ENCODE measurements around the gene SPSB1.
A peak's percentile ranks its signal among the peaks of the same experiment; 100 is the strongest.

Gene SPSB1

DNA sequence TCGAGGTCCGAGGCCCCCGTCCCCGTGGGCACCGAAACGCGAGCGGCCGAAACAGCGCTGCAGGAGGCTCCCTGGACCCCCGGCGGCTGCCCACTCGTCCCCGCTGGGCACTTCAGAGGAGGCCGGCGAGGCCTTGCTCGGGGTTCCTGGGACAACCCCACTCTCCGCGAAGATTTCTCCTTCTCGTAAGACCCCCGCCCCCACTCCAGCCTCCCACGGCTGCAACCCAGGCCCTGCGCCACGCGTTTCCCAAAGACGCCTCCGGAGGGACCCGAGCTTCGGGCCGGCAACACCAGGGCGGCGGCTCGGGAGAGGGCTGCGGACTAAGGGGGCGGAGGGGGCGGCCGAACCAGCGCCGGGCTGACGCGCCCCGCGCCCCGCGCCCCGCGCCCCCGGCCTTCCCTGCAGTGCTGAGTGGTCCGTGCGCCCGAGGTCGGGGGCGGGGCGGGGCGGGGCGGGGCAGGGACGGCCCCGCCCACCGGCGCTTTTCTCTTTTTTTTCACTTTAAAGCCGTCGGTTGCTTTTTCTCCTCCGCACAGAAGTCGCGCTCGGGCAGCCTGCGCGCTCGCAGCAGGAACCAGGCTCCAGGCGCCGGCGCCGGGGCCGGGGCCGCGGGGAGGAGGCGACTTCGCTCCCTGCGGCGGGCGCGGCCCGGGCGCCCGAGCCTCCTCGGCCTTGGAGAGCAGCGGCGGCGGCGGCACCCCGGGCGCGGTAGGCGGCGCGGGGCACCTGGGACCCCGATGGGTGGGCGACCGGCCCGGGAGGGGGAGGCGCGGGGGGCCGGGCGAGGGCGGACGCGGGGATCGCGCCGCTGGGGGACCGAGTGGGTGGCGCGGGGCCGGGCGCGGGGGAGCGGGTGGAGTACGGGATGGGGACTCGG lies at the start of gene SPSB1:
TSS of gene SPSB1 (plus strand) at position 534 of the 880 bp plus-strand sequence. CDS start 62,998 bp downstream, outside the sequence.
- peak; percentile 76 for DNase-seq

DNA sequence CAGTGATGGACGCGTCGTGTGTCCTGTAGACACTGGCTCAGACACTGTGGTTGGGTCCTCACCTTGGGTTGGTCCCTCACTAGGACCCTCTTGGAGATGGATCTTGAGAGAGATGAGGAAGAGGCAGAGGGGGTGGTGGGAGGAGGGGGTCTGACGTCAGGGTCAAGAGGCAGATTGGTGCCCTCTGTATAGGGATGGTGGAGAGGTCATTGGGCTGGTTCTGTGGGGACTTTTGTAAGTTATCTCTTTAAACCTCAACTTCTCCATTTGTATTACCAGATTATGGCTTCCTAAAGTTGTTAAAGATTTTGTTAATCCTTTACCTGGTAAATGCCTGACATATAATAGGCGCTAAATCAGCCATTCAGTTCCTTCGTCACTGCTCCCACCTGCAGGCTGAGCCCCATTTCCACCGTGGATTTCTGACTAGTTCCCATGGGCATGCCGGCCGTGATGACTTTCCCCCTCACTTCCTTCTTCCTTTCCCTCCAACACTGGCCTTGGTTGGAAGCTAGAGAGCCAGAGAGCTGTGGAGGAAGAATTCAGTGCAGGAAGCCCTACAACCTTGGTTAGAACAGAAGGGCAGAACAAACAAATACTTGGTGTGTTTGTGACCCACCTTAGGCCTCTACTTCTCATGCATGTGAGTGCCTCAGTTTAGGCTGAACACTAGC lies 49.5 kb upstream of the SPSB1 start:
- no peak for DNase-seq

DNA sequence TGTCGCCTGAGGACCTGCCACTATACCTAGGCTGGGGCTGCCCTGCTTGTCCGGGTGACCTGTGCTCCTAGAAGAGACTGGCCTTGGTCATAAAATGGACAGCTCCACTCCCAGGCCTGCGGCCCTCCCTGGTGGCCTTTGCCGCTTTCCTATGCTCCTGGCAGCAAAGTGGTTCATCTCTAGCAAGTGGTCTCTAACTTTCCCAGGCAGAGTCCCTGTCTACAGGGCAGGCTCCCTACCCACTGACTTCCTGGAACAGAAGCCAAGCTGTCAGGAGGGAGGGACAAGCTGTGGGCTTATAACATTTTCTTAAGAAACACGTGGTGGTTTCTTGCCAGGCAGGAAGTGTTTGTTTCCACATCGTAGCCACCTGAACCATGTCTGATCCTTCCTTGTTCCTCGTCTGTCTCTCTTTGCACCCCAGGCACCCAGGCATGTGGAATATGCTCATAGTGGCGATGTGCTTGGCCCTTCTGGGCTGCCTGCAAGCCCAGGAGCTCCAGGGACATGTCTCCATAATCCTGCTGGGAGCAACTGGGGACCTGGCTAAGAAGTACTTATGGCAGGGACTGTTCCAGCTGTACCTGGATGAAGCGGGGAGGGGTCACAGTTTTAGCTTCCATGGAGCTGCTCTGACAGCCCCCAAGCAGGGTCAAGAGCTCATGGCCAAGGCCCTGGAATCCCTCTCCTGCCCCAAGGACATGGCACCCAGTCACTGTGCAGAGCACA lies 48.0 kb upstream of the SPSB1 start:
- DNase-seq, result no peak

DNA sequence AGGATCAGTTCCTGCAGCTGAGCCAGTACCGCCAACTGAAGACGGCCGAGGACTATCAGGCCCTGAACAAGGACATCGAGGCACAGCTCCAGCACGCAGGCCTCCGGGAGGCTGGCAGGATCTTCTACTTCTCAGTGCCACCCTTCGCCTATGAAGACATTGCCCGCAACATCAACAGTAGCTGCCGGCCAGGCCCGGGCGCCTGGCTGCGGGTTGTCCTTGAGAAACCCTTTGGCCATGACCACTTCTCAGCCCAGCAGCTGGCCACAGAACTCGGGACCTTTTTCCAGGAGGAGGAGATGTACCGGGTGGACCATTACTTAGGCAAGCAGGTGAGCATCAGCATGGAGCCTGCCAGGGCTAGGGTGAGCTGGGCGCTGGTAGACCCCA lies 47.5 kb upstream of the SPSB1 start:
- DNase-seq, result no peak

DNA sequence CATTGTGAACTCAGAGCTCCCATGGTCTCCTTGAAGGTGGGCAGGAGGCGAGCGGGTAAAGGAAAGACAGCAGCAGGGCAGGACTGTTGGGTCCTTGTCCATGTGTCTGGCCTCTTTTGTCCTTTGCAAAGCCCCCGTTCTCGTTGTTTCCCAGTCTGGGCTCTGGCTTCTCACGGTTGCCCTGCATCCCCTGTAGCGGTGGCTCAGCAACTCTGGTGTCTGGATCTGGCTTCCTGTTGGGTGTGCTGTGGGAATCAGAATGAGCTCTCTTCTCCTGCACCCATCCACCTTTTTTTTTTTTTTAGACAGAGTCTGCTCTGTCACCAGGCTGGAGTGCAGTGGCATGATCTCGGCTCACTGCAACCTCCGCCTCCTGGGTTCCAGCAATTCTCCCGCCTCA lies 47.0 kb upstream of the SPSB1 start:
- no peak for DNase-seq

DNA sequence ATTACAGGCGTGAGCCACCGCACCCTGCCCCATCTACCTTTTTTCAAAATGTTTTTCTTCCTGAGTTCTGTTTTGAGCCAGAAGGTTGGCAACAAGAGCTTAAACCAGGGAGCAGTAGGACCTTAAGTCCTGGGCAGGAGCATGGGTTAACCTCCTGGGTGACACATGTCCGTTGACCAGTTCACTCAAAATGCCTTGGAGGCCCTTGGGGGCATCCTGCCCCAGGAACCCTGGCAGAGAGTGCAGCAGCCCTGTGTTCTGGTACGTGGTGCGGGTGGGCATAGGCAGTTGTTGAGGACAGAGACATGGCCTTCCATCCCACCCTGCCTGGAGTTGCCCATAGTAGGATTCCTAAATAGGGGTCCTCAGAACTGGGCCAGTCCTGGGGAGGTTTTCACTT lies 46.5 kb upstream of the SPSB1 start:
- DNase-seq, result no peak

DNA sequence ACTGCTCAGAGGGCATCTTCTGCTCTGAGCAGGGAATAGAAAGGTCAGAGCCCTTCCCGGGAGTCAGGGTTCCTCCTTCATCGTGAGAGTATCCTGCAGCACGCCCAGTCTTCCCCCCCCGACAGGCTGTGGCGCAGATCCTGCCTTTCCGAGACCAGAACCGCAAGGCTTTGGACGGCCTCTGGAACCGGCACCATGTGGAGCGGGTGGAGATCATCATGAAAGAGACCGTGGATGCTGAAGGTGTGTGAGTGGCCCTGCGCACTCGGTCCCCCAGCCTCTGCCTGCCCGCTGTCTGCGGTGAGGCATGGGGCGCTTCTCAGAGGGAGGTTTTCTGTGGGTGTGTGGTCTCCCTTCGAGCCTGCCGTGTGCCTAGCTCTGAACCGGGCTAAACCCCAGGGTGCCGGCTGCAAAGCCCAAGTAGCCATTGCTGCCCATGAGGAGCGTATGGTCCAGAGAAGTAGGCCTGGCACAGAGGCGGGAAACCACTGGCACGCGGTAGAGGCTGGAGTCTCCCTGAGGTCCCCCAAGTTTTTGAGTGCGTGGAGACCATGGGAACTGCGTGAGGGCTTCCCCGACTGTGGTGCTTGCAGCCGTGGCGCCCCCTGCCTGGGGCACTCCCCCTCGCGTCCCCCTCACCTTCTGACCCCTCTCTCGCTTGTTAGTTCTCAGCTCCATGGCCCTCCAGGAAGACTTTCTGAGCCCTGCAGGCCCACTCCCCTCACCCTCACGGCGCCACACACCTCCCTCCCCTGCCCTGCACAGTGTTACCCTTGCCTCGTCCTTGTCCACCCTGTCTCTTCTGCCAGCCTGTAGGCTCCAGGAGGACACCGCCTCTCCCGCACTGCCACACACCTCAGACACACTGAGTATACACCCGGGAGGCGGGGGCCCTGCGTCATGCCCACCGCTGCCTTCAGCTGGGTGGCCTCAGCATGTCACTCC lies 45.6 kb upstream of the SPSB1 start:
- DNase-seq, result no peak

DNA sequence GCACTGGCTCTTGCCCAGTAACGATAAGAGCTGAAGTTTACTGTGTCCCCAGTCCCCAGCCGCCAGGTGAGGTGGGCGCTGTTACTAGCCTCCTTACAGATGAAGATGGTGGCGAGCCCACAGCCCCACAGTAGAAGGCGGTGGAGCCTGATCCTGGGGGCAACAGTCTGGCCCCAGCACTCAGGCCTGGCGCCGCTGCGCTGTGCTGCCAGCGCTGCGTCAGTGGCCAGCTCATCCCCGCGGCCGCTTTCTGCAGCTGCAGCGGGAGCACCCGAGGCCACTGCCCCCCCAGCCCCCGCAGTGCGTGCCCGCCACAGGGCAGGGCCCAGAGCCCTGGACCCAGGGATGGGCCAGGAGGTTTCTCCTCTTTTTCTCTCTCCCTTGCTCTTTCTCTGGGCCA lies 44.8 kb upstream of the SPSB1 start:
- no peak for DNase-seq

DNA sequence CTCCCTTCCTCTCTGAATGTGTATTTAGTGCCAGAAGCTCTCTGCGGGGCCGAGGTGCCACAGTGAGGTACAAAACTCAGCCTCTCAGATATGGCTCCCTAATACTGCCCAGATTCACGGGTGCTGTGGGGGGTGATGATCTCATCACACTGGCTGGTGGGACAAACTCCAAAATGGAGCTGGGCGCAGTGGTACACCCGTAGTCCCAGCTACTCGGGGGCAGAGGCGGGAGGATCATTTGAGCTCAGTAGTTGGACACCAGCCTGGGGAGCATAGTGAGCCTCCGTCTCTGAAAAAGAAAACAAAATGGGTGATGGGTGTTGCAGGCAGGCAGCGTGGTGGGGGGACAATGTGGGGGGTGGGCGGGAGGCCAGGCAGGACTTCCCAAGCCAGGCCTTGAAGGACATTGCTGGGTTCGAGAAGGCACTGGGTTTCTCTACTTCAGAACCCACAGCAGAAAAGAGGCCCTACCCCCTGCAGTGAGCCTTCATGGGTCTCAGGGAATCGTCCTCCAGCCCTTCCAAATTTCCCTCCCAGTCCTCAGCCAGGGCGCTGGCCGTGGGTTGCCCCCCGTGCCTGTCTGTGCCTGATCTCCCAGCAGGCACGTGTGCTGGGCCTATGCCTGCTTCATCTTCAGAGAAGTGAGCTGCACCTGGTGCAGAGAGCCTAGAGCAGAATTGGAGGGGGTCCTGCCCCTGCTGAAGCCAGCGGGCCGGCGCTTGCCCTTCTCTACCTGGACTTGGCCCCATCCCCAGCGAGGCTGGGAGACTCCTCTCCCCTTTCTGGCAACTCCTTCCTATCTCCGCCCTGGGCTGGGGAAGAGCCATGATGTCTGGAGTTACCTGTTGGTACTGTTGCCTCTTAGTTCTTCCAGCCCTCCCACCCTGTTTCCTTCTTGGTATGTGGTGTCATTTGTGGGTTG lies 44.1 kb upstream of the SPSB1 start:
- no peak for DNase-seq

DNA sequence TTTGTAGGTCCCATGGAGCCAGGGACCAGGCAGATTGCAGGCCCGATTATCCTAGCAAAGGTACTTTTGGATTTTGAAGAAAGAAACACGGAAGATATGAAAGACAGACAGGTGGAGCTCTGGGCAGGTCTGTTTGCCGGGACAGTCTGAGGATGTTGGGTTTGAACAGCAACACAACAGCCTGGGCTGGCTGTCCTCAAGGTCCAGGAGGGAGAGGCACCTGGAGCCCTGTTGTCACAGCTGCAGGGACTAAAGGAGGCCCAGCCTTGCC lies 43.5 kb upstream of the SPSB1 start:
- no peak for DNase-seq

DNA sequence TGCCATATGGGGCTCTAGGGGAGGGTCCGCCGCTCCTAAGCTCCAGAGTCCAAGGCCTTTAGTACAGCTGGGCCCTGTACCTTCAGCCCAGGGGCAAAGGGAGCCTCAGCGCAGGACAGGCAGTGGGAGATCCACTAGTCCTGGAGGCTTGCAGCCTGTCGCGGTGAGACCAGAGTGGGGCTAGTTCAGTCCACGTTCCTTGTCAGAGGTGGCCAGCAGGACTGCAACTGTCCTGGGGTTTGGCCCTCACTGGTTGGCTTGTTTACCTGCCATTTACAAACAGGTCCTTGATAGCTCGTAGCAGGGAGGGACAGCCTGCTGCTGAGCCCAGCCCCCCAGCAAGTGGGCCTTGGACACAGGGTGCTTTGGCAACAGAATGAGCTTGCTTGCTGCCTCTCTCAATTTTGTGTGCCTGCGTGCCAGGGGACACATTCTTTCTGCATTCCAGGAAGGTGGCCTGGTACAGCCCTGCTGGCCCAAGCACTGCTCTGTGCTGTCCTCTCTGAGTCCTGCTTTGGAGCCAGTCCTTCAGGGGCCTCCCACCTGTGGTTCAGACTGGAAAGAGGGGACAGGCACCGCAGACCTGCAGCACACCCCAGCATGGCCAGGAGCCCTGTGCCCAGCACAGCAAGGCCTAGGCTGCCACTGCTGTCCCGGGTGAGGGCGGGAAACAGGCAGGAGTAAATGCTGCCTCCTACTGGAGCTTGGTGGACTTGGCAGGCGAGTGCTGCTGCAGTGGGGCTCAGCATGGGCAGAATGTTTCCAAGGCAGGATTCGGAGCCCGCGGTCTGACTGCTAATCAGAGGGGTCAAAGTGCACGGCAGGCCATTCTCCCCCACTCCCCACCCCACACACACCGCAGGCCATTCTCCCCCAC lies 42.9 kb upstream of the SPSB1 start:
- peak; percentile 34 for DNase-seq

DNA sequence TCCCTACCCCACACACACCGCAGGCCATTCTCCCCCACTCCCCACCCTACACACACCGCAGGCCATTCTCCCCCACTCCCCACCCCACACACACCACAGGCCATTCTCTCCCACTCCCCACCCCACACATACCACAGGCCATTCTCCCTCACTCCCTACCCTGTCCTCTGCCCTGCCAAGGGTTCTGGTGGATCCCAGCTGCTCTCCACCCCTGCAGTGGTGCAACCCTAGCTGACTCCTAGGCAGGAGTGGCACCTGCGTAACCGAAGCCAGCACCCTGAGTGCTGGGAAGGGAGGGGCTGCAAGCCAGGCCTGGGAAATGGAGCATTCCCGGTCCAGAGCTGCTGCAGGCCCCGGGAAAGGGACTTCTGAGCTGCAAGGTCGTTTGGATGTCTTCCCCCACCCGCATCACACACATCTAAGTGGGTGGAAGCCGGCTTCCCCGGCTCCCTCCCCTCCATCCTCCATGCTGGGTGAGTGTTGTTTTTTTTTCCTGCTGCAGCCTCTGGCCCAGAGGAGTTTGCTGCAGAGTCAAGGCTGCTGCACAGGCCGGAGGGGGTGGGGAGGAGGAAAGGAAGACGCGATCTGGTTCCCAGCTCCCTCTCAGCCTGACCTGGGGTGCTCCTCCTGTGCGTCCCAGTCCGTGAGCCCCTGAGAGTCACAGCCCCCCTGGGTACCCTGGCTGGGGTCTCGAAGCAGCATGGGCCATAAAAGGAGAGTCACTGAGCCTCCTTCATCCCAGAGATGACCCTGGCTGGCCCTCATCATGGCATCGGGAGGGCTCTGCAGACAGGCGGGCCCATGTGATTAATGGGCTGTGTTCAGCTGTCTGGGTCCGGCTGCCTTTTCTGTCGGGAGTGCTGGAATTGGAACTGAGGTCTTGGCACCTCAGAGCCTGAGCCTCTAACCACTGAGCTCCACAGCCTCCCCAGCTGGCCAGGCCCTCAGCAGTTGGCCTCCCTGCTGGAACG lies 42.0 kb upstream of the SPSB1 start:
- DNase-seq, result no peak

DNA sequence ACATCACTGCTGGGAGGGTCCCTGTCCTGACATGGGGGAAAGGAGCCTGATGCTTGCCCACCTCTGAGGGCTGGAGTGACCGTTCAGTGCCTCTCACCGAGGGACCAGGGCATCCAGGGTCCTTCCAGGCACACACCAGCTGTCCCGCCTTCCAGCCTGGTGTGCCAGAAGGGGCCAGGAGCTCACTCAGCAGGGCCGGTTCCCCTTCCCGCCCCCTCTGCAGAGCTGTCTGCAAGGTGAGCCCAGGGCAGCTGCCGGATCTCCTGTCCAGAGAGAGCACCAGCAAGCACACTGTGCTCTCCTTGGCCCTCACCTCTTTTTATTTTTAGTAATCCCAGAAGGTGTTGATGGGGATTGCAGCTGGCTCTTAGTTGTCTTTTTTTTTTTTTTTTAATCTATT lies 41.2 kb upstream of the SPSB1 start:
- DNase-seq, result no peak

DNA sequence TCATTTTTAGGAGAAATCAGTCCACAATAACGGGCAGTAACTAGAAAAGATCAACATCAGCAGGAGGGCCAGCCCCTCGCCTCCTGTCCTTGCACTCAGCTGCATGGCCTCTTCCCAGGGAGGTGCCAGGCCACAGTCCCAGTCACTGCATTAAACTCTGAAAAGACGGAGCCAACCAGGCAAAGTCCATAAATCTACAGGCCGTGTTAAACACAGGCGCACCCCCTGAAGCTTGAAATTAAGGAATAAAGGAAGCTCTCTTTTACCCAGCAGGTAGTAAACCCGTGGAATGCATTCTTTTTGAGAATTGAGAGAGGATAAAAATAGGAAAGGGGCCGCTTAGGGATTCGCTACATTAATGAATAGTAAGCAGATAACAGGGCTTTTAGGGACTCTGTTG lies 39.7 kb upstream of the SPSB1 start:
- no peak for DNase-seq

DNA sequence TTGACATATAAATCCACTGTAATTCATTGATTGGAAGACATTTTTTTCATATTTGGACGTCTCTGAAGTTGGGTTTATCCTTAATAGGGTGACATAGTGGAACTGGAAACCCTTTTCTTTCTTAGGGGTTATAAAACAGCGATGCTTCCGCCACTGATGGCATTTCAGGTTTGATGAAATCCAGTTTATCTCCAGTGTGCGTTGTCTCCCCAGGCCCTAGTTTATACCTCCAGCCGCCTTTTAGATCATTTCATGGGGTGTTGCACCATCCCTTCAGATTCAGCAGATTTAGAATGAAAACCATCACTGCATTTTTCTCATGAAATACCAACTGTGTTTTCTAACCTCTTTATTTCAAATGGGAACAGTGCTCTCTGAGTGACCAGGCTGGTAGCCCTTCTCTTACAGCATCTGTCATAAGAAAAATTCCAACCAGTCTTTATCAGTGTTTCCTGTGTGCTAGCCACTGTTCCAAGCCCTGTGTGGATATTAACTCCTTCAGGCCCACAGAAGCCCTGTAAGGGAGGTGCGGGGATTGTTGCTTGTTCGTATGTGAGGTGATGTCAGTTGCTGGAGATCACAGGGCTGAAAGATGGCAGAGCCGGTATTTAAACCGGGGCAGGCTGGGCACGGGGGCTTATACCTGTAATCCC lies 39.1 kb upstream of the SPSB1 start:
- DNase-seq, result no peak

DNA sequence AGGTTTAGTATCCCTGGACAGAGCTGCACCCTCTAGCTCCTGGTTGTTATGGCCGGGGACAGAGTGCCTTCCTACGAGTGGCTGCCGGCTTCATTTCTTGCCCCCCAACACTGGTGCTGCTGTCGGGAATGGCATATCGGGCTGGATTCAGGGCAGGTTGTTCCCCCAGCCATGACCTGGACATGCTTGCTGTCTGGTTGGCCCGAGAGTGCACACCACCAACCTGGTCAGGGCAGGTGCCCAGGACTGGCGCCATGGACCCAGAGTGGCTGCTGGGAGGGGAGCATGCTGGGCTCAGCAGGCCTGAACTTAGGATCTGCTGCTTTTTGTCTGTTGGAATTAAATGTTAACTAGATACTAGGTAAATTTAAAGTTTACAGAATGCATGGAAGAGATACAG lies 36.4 kb upstream of the SPSB1 start:
- no peak for DNase-seq

DNA sequence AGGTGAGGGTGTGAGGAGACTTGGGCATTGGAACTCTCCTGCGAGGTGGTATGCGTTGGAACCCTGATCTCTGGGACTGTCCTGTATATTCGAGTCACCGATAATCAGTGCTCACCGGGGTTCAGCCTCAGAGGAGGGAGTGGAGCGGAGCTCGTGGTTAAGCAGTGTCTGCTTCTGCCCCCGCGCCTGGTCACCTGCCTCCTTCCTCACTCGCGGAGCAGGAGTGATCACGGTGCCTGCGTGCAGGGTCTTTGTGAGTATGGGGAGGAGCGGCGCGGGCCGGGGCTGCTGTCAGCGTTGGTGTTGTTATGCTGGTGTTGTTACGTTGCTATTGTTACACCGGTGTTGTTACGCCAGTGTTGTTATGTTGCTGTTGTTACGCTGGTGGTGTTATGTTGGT lies 34.8 kb upstream of the SPSB1 start:
- no peak for DNase-seq

DNA sequence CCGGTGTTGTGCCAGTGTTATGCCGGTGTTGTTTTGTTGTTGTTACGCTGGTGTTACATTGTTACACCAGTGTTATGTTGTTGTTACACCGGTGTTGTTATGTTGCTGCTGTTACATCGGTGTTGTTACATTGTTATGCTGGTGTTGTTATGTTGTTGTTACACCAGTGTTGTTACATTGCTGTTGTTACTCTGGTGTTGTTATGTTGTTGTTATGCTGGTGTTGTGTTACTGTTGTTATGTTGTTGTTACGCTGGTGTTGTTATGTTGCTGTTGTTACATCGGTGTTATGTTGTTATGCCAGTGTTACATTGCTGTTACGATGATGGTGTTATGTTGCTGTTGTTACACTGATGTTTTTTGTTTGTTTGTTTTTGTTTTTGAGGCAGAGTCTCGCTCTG lies 34.1 kb upstream of the SPSB1 start:
- no peak for DNase-seq

Measured in activated CD4-positive, alpha-beta T cell treated with anti-CD3 and anti-CD28 coated beads, Interleukin-2, amount 50 U/mL, for 16 hours (primary cell).